ENCODE results near the gene GRID2IP.

DNA sequence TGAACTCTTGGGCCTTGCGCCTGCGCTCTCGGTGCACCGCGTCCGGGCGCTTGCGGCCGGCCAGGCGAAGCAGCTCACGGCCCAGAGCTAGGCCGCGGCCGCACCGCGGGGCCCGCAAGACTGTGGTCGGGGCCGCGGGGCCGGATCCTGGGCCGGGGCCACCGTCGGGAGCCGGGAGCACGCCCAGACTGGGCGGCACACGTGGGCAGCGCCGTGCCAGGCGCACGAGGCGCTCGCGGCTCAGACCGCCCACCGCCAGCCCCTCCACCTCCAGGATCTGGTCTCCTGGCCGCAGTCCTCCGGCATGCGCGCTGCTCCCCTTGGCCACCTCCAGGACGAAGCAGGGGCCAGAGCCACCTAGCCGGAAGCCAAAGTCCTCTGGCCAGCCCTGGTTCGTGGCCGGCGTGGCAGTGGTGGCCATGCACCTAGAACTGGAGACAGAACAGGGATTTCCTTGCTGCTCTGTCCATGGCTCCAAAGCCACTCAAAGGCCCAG is at the start of gene GRID2IP:
- TF ChIP-seq, protein P1, sequence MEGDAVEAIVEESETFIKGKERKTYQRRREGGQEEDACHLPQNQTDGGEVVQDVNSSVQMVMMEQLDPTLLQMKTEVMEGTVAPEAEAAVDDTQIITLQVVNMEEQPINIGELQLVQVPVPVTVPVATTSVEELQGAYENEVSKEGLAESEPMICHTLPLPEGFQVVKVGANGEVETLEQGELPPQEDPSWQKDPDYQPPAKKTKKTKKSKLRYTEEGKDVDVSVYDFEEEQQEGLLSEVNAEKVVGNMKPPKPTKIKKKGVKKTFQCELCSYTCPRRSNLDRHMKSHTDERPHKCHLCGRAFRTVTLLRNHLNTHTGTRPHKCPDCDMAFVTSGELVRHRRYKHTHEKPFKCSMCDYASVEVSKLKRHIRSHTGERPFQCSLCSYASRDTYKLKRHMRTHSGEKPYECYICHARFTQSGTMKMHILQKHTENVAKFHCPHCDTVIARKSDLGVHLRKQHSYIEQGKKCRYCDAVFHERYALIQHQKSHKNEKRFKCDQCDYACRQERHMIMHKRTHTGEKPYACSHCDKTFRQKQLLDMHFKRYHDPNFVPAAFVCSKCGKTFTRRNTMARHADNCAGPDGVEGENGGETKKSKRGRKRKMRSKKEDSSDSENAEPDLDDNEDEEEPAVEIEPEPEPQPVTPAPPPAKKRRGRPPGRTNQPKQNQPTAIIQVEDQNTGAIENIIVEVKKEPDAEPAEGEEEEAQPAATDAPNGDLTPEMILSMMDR (conservative IDR thresholded peaks at IDR 0.05) = no peak
- TF ChIP-seq ZFX (IDR thresholded peaks at IDR 0.05) = no peak

Data from C4-2B (cell line).